HG03354 (cell line): Measurements from ENCODE around the gene RNF114.
"Not testable (repeated sequence)": the region's sequence is repeated elsewhere in the genome, so short reads cannot be mapped to it uniquely, and the experiment has no call there.

ENCODE experiments used
- ATAC-seq: cut with Tn5 transposase; IDR thresholded peaks from one replicate; pipeline ENCODE4 v1.9.1; 2021; ENCODE audit warnings: mild to moderate bottlenecking; ENCODE audit not compliant: unreplicated experiment, poor library complexity, severe bottlenecking

RNF114 gene

DNA sequence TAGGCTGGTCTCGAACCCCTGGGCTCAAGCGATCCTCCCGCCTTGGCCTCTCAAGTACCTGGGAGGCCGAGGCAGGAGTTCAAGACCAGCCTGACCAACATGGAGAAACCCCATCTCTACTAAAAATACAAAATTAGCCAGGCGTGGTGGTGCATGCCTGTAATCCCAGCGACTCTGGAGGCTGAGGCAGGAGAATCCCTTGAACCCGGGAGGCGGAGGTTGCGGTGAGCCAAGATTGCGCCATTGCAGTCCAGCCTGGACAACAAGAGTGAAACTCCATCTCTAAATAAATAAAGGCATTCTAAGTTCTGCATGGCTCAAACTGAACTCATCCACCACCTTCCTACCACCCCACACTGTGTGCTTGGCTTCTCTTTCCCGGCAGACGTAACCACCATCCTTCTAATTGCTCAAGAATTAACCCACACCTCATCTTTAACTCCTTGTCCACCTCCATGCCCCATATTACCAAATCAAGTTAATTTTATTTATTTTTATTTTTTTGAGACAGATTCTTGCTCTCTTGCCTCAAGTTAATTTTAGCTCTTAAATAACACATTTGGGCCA lies 19.7 kb downstream of the RNF114 start:
- not testable (repeated sequence) for ATAC-seq

DNA sequence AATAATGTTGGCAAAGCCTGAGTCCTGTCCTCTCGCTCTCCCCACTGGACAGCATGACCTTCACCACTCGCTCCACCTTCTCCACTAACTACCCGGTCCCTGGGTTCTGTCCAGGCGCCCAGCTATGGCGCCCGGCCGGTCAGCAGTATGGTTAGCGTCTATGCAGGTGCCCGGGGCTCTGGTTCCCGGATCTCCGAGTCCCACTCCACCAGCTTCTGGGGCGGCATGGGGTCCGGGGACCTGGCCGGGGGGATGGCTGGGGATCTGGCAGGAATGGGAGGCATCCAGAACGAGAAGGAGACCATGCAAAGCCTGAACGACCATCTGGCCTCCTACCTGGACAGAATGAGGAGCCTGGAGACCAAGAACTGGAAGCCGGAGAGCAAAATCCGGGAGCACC lies 20.5 kb downstream of the RNF114 start:
- ATAC-seq = no peak

DNA sequence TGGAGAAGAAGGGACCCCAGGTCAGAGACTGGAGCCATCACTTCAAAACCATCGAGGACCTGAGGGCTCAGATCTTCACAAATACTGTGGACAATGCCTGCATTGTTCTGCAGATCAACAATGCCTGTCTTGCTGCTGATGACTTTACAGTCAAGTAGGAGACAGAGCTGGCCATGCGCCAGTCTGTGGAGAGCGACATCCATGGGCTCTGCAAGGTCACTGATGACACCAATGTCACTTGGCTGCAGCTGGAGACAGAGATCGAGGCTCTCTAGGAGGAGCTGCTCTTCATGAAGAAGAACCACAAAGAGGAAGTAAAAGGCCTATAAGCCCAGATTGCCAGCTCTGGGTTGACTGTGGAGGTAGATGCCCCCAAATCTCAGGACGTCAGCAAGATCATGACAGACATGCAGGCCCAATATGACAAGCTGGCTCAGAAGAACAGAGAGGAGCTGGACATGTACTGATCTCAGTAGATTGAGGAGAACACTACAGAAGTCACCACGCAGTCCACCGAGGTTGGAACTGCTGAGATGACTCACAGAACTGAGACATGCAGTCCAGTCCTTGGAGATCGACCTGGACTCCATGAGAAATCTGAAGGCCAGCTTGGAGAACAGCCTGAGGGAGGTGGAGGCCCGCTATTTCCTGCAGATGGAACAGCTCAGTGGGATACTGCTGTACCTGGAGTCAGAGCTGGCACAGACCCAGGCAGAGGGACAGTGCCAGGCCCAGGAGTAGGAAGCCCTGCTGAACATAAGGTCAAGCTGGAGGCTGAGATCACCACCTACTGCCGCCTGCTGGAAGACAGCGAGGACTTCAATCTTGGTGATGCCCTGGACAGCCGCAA lies 21.1 kb downstream of the RNF114 start:
- ATAC-seq = not testable (repeated sequence)

DNA sequence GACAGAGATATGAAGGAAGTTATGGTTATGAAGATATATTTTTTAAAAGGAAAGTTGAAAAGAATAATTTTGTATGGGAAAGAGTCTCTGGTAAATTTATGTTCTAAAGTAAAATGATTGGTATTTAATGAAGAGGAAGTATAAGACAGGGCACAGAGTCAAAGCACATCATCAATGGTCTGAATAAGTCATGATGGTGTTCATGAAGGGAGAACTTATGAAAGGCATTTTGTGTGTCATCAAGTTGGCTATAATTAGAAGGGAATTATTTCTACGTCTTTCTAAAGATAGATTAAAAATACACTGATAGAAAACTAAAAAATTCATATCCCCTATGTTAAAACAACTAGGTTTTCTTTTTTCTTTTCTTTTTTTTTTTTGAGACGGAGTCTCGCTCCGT lies 25.2 kb downstream of the RNF114 start:
- ATAC-seq = no peak

DNA sequence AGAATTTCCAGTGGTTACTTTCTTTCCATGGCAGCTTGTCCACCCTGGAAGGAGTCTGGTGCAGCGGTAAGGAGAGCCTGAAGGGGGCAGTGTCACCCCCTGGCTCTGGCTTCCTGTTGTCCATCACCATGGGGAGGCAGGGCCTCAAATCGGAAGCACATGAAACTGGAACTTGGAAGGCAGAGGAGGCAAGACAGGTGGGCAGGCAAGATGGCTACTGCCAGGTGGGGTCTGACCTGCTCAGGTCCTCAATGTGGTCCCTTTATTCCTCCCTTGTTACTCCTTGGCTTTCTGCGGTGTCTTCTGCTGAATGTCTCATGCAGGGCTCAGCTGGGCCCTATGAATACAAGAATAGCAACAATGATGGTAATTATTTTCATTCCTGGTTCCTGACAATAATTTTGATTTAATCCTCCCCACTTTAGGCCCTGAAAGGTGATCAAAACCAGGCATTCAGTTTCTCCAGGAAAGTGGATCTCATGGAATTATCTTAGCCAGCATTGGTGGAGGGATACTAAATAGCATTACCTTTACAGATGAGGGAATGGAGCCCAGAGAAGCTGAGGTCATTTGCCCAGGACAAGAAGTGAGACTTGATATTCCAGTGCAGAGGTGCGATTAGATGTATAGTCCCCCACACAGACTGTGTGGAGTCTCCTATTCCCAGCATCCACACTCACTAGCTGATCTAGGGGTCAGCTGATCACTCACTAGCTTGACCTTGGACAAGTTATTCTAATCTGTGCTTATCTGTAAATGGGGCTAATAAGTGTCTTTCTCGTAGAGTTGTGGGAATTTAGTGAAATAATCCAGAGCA lies 29.0 kb downstream of the RNF114 start:
- ATAC-seq = no peak

DNA sequence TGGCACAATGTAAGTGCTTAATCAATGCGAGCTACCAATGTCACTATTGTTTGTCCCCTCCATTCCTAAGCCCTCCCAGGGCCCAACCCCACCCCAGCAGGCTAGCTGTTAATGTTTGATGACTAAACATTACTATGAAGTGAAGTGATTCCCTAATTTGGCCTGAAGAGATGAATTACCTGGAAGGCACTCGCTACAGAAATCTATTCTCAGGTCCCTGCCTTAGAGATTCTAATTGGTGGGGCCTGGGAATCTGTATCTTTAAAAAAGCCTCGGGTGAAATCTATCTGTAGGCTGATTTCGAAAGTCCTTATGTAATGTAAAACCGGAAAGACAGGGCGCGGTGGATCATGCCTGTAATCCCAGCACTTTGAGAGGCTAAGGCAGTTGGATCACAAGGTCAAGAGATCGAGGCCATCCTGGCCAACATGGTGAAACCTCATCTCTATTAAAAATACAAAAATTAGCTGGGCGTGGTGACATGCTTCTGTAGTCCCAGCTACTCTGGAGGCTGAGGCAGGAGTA lies 29.6 kb downstream of the RNF114 start:
- ATAC-seq = no peak

DNA sequence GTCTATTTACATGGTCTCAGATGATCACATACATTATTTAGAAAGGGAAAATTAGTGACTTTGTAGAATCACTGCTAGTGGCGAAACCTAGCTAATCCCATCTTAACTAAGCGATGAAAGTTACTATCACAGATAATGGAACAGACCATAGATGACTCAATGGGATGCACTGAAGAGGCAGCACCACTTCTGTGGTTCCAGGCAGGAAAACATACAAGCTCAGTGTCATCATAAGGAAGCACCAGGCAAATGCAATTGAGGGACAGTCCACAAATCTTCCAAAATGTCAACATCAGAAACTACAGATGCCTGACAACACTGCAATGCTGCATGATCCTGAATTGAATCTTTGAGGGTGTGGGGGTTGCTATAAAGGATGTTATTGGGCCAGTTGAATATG lies 30.7 kb downstream of the RNF114 start:
- no peak for ATAC-seq

DNA sequence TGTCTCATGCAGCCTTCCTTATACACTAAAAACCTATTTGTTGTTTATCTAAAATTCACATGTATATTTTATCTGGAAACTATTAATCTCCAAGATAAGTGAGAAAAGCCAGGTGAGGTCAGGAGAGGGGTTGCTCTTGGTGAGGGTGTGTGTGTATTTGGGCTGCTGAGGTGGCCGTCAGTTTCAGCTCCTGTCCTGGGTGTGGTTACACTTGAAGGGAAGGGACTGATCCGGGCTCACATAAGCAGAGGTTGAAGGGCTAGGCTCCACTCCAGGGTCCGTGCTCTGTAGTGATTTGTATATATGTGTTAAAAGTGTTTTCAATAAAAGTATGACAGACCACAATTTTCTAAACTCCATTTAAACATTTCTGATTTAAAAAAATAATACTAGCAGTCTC lies 33.0 kb downstream of the RNF114 start:
- ATAC-seq = no peak

DNA sequence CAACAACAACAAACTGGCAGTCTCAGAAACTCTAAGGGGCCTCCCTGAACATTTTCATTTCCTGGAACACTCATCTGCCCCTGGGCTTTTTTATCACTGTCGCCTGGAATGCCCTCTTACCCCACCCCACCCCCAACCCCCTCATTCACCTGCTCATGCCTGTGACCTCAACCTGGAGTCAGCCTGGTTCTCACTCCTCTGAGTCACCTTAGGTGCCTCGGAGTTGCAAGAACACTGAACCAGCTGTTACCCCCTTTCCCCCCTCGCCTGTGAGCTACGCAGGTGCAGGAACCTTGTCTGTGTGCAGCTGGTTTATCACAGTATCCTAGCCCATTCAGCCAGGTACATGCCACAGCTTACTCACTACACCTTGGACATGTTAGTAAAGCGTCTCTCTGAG lies 33.7 kb downstream of the RNF114 start:
- no peak for ATAC-seq

DNA sequence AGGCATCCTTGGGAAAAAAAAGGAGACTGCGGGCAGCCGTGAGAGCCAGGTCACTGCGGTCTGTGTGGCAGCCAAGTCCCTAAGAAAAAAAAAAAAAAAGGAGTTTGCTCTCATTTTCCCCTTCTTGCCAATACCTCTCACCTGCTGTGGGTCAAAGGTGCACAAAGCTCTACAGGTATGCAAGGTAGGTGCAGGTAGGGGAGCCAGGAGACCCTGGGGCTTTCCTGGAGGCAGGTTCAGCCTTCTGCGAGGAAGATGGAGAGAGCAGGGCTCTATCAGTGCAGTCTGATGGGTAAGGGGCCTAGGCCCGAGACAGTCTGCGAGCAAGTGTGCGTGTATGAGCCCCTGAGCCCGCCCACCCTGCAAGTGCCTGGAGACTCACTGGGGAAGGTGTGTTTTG lies 34.3 kb downstream of the RNF114 start:
- ATAC-seq = no peak

DNA sequence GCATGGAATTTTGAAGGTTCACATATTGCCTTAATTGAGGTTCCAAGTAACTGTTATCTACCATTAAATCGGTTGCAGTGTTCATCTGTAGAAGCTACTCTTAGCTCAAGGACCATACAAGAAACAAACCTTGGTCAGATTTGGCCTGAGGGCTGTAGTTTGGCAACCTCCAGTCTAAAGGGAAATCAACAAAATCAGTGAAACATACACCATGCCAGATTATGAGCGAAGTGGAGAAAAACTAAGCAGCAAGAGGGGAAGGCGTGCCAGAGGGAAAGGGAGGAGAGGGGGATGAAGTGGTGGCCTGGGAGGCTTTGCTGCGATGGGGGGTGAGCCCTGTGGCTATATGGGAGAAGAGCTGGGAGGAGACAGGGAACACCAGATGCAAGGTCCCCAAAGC lies 37.8 kb downstream of the RNF114 start:
- ATAC-seq = no peak

DNA sequence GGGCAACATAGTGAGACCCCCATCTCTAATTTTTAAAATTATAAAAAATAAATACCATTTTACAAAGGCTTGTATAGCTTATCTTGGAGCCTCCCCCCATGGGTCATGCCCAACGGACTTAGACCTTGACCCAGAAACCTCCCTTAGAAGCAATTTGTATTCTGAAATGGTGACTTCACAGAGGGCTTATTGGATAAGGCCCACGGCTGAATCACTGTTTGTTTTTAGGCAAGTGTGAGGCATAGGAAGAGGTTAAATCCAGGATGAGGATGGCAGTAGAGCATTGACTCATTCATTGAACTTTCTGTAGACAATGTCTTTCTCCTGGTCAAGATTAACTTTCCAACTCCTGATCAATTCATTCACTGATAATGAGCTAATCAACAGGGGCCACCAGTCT lies 40.3 kb downstream of the RNF114 start:
- ATAC-seq = no peak

DNA sequence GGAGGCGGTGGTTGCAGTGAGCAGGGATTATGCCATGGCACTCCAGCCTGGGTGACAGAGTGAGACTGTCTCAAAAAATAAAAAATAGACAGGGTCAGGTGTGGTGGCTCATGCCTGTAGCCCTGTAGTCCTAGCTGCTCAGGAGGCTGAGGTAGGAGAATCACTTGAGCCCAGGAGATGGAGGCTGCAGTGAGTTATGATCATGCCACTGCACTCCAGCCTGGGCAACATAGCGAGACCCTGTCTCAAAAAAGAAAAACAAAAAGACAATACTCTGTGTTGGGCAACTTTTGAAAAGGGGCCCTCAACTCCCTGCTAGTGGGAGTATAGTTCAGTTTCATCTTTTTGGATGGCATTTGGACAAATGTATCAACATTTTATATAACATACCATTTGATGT lies 41.5 kb downstream of the RNF114 start:
- not testable (repeated sequence) for ATAC-seq

DNA sequence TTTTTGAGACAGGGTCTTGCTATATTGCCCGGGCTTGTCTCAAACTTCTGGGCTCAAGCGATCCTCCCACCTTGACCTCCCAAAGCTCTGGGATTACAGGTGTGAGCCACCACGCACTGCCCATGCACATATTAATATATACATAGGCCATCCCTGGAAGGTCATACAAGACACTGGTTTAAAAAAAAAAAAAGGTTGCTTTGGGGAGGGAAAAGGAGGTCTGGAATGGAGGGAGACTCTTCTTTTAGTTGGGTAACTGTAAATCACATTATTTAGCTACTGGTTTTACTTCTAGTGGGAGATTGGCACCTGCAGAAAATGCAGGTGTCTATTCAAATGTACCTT lies 42.5 kb downstream of the RNF114 start:
- ATAC-seq = no peak

DNA sequence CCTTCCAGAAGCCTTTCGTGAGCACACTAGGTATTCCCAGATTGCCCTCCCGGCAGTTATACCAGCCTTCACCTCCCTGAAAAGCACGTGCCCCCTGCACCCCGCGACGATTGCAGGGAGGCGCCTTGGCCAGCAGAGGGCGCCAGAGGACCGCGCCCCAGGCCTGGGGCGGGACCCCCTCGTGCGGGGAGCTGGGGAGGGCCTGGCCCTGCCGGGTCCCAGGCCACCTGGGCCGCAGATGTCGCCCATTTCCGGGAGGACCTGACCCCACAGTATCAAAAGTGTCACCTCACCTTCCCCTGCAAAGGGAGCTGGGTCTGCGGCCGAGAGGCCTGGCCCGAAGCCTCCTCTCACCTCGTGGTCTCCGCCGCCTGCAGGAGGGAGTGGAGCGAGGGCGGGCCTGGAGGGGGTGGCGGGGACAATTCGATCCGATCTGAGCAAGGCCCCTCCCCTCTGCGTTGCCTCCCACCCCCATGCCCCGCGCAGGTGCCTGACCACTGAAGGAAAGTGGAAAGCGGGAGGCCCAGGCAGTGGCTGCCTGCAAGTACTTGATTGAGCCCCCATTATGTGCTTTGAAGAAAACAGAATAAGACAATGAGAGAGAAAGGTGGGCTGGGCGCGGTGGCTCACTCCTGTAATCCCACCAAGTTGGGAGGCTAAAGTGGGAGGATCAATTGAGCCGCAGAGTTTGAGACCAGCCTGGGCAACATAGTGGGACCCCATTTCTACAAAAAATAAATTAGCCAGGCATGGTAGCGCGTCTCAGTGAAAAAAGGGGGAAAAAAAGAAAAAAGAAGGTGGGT lies 43.0 kb downstream of the RNF114 start:
- no peak for ATAC-seq

DNA sequence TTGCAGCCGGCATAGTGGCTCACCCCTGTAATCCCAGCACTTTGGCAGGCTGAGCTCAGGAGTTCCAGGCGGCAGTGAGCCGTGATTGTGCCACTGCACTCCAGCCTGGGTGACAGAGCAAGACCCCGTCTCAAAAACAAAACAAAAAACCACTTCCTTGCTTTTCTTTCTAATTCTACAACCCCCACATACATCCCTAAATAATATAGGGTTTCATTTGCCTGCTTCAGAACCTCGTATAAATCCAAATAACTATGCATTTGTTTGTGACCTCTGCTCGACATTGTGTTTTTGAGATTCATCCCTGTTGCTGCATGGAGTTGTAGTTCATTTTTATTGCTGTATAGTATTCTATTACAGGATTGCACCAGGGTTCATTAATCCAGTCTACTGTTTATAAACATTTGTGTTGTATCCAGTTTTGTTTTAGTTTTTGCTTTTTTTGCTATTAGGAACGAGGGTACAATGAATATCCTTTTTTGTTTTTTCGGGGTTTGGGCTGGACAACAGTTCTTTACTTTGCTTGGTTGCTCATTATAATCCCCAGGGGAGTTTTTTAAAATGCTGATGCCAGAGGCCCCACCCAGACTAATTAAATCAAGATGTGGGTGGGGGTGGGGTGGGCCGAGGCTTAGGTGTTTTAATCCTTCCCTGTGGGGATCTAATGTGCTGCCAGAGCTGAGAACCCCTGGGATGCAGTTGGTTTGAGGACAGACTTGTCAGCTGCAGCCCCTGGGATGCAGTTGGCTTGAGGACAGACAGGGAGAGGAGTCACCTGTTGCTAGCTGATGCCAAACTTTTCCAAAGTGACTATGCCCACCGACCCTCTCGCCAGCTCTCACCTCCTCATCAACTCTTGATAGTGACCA lies 44.2 kb downstream of the RNF114 start:
- ATAC-seq = no peak

DNA sequence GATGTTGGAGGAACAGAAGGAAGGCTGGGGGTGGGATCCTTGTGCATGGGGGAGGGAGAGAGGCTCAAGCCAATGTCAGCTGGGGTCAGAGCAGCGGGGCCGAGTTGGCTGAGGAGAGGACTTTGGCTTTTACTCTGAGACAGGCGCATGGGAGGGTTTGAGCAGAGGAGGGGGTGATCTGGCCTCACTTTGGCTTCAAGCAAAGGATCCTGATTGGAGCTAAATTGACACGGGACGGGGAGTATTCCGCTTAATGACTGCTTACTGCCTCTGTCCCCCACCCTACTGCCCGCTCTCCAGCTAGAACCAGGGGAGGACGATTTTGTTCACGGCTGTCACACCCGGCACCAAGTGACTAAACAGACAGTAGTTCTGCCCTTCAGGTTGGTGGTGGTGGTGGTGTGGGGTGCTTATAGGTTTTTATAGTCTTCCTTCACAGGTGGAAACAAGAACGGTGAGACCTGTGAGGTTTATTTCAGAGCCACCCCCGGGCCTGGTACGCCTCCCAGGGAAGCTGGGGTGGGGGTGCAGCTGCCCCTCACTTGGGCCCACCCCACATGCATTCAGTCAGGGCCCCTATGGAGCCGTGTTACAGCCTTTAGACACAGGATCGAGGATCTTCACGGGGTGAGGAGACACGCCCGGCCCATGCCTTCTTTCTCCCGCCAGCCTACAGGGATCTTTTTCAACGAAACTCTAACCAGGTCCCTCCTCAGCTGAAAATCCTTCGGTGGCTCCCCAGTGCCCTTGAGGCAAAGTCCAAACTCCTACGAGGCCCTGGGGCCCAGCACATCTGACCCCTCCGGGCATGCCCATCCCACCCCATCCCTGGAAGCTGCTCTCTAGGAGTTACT lies 45.2 kb downstream of the RNF114 start:
- ATAC-seq = no peak

DNA sequence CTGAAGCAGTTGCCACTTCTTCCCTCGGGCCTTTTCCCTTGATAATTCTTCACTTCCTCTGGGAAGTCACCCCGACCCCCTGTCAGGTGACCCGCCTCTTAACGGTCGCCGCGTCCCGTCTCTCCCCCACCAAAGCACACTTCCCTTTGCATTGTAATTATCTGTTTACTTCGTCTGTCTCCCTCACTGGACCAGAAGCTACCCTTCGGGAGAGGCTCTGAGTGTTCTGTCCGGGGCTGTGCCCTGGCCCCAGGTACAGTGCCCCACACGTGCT lies 45.8 kb downstream of the RNF114 start:
- no peak for ATAC-seq
